Psoas muscle (tissue), 8 donors: ENCODE measurements around the gene HNRNPUL1. TPM values are rescaled to one million over a fixed set of nuclear protein-coding genes. Genes with fewer than 3 reads are reported as not detected.

Source experiments
- ATAC-seq, 4 donors: fragments of 200-7000 bp; cut with Tn5 transposase; one replicate each; pipeline ENCODE4 v1.9.1; 2020; ENCODE audit warnings: moderate library complexity in 3 of 4, mild to moderate bottlenecking in 2 of 4
- DNase-seq, 2 donors: peaks; one replicate each; pipeline ENCODE4 v3.0.0-alpha.2; 2020
- H3K27ac ChIP-seq: fragments of 200-600 bp; one replicate; pipeline ENCODE4 v1.8.0; 2022
- H3K27me3 ChIP-seq, 3 donors: fragments of 200-600 bp in 1 of 3; one replicate each; pipeline versions ENCODE4 v1.6.1 to v1.8.0; 2013 to 2022; ENCODE audit warnings: low read length in 2 of 3, mild to moderate bottlenecking in 2 of 3, moderate library complexity in 1 of 3; ENCODE audit not compliant: insufficient read depth in 3 of 3
- H3K36me3 ChIP-seq, 2 donors: fragments of 200-600 bp in 1 of 2; one replicate each; pipeline versions ENCODE4 v1.6.1 to v1.8.0; 2013 to 2022; ENCODE audit warnings: low read depth in 1 of 2, mild to moderate bottlenecking in 1 of 2, moderate library complexity in 1 of 2; ENCODE audit not compliant: insufficient read depth in 1 of 2
- H3K4me1 ChIP-seq: fragments of 200-600 bp; one replicate; pipeline ENCODE4 v1.8.0; 2022
- H3K4me3 ChIP-seq: fragments of 200-600 bp; one replicate; pipeline ENCODE4 v1.8.0; 2022; ENCODE audit warnings: mild to moderate bottlenecking
- H3K9me3 ChIP-seq: fragments of 200-600 bp; one replicate; pipeline ENCODE4 v1.8.0; 2022
- CTCF ChIP-seq: fragments of 200-600 bp; IDR thresholded peaks from one replicate; pipeline ENCODE4 v1.8.0; 2022; ENCODE audit warnings: antibody characterized with exemption
- WGBS, 3 donors: extraction: QIAGEN DNeasy Blood & Tissue Kit; methylation state at CpG; one replicate each; pipeline versions ENCODE4 v1.1.6 to v1.1.7; 2013; 5-methylcytosine and 5-hydroxymethylcytosine counted together
- intact Hi-C, 2 donors: fragments of 100-400 bp; cut with DNase I; formaldehyde crosslinking; loops; one replicate each; pipeline versions ENCODE4 v1.11.0 to v1.14.2; 2022
- polyA plus RNA-seq, 3 donors: library from polyadenylated mRNA; stranded (reverse); fragments of 200-250 nt; gene quantifications; one replicate each; pipeline ENCODE4 v1.2.3, GENCODE V29; 2013
- total RNA-seq, 4 donors: library from RNA; stranded (reverse); fragmentation: NEBNext Ultra II Directional in 2 of 4; extraction: Animal tissue kit (Norgen Biotek cat#: 25700) in 2 of 4; gene quantifications; one replicate each; pipeline versions ENCODE4 v1.2.1 to v1.2.4, GENCODE V29; 2021 to 2023
- donor health status: healthy with polysubstance abuse.
- donor health status: DM: no; HTN: no; CAD: no; lungs with moderate emphysema.
- donor health status: Bipolar disorder and iron deficiency.
- donor health status: healthy.
- donor health status: DM: yes; HTN: yes; CAD: no.
- donor health status: DM: no; HTN: no; CAD: no.
- donor health status: DM: no; HTN: no; CAD: no.
- donor health status: DM: yes; HTN: yes; CAD: no.

HNRNPUL1 gene
- total and polyA plus RNA-seq, 7 donors: 54.3 to 129 (median 82.3) TPM

- DNase-seq (peak; percentile 56 to 79), ATAC-seq (peak in 1 of 4 donors; percentile 46)
- Histone ChIP-seq H3K36me3 (no peaks in the 10 kb centered on the region), H3K4me1 (no peaks in the 10 kb centered on the region), H3K4me3 (peak overlapping the region; percentile 65), H3K9me3 (no peaks in the 10 kb centered on the region), H3K27me3 (peaks cover 0 to 40% (median 10%) of the 10 kb centered on the region in 3 donors), H3K27ac (peak overlapping the region; percentile 73)
- TF ChIP-seq CTCF: no peak
- 15 to 27% (median 20%) methylated on average over 15 to 16 of the region's 16 CpGs for WGBS, 3 donors
- intact Hi-C loops: loop anchor here in 1 of 2 donors (5.0 kb wide), 1 partner anchor 37 kb away; no protein-coding TSS in a partner anchor
These were observed 44.1 kb upstream of the HNRNPUL1 start for GRCh38 chr19:41219924-41220567.

- WGBS, 3 donors: 60 to 63% (median 60%) methylated on average over 9 of the region's 9 CpGs
- Histone ChIP-seq H3K27ac (peak overlapping the region; percentile 46), H3K27me3 (peaks cover 0 to 45% (median 10%) of the 10 kb centered on the region in 3 donors), H3K36me3 (no peaks in the 10 kb centered on the region), H3K4me1 (no peaks in the 10 kb centered on the region), H3K4me3 (peak overlapping the region; percentile 65), H3K9me3 (no peaks in the 10 kb centered on the region)
- ATAC-seq: no peak
- no peak for DNase-seq
- no peak for TF ChIP-seq CTCF
- intact Hi-C loops: loop anchor here in 1 of 2 donors (5.0 kb wide), 1 partner anchor 36 kb away; no protein-coding TSS in a partner anchor
These were observed 43.4 kb upstream of the HNRNPUL1 start for GRCh38 chr19:41220811-41221210.

GRCh38 chr19:41221514-41222205 is 42.5 kb upstream of the HNRNPUL1 start:
- no peak for ATAC-seq

GRCh38 chr19:41222240-41222639 is 41.9 kb upstream of the HNRNPUL1 start:
- no peak for DNase-seq
- H3K27ac ChIP-seq: no peak overlapping the region
- no peak for ATAC-seq
- intact Hi-C loops: loop anchor here in 1 of 2 donors (5.0 kb wide), 1 partner anchor 35 kb away; no protein-coding TSS in a partner anchor
- no peak for TF ChIP-seq CTCF
- no peak overlapping the region for H3K4me3 ChIP-seq
- H3K9me3 ChIP-seq: no peaks in the 10 kb centered on the region
- H3K27me3 ChIP-seq: peaks cover 0 to 57% (median 10%) of the 10 kb centered on the region in 3 donors
- H3K36me3 ChIP-seq: no peaks in the 10 kb centered on the region
- WGBS, 3 donors: 71 to 73% (median 72%) methylated on average over 9 to 10 of the region's 10 CpGs
- H3K4me1 ChIP-seq: no peaks in the 10 kb centered on the region

More at GRCh38 chr19:41221514-41222205, 42.5 kb upstream of the HNRNPUL1 start:
- intact Hi-C loops: loop anchor here in 1 of 2 donors (5.0 kb wide), 1 partner anchor 36 kb away; no protein-coding TSS in a partner anchor
- Histone ChIP-seq H3K4me3 (no peak overlapping the region), H3K4me1 (no peaks in the 10 kb centered on the region), H3K27me3 (peaks cover 0 to 52% (median 10%) of the 10 kb centered on the region in 3 donors), H3K9me3 (no peaks in the 10 kb centered on the region), H3K36me3 (no peaks in the 10 kb centered on the region), H3K27ac (no peak overlapping the region)
- no peak for TF ChIP-seq CTCF
- no peak for DNase-seq
- WGBS, 3 donors: 84 to 85% (median 85%) methylated on average over 20 of the region's 20 CpGs
